ENCODE measurements around the gene UBE2M. TPM values are rescaled to one million over a fixed set of nuclear protein-coding genes. Genes with fewer than 3 reads are reported as not detected.

Gene UBE2M
- total RNA-seq, 1 donor, result 81.6 TPM

GRCh38 chr19:58561373-58562121 lies 3.1 kb upstream of the UBE2M start:
- TF ChIP-seq CTCF (IDR thresholded peaks at IDR 0.05; ENCODE audit: insufficient read depth, low read depth, low read length), result no peak
- no peak for DNase-seq (ENCODE audit: low read depth)
- H3K4me3 ChIP-seq (ENCODE audit: low read depth, low read length), result peak overlapping the region; percentile 50

GRCh38 chr19:58560921-58561320 lies 2.5 kb upstream of the UBE2M start:
- no peak overlapping the region for H3K4me3 ChIP-seq (ENCODE audit: low read depth, low read length)
- DNase-seq (ENCODE audit: low read depth), result no peak
- TF ChIP-seq CTCF (IDR thresholded peaks at IDR 0.05; ENCODE audit: insufficient read depth, low read depth, low read length), result no peak

GRCh38 chr19:58560007-58560887 lies 1.8 kb upstream of the UBE2M start:
- peak overlapping the region; percentile 98 for H3K4me3 ChIP-seq (ENCODE audit: low read depth, low read length)
- TF ChIP-seq CTCF (IDR thresholded peaks at IDR 0.05; ENCODE audit: insufficient read depth, low read depth, low read length), result no peak

GRCh38 chr19:58559275-58560006 lies 1.0 kb upstream of the UBE2M start:
- H3K4me3 ChIP-seq (ENCODE audit: low read depth, low read length), result peak overlapping the region; percentile 98
- DNase-seq (ENCODE audit: low read depth), result peak; percentile 94
- TF ChIP-seq CTCF (IDR thresholded peaks at IDR 0.05; ENCODE audit: insufficient read depth, low read depth, low read length), result no peak

More at GRCh38 chr19:58560007-58560887, 1.8 kb upstream of the UBE2M start:
- no peak for DNase-seq (ENCODE audit: low read depth)

GRCh38 chr19:58558623-58559274 lies 338 bp upstream of the UBE2M start:
- peak overlapping the region; percentile 98 for H3K4me3 ChIP-seq (ENCODE audit: low read depth, low read length)
- no peak for TF ChIP-seq CTCF (IDR thresholded peaks at IDR 0.05; ENCODE audit: insufficient read depth, low read depth, low read length)
- DNase-seq (ENCODE audit: low read depth), result peak; percentile 99
